IPS-NIHi11 (cell line): ENCODE results near the gene DZIP1.
"Not testable (repeated sequence)": the region's sequence is repeated elsewhere in the genome, so short reads cannot be mapped to it uniquely, and the experiment has no call there.

Experiments used
- DNase-seq: peaks from one replicate; pipeline ENCODE4 v3.0.0; 2012; ENCODE audit warnings: mixed read lengths, low spot score

DZIP1 gene

GRCh38 chr13:95644601-95645052 lies at the start of gene DZIP1:
Gene DZIP1 (minus strand): TSS chr13:95644706. CDS start chr13:95642029, 2,677 bp downstream.
- DNase-seq, result peak; percentile 84

DNA sequence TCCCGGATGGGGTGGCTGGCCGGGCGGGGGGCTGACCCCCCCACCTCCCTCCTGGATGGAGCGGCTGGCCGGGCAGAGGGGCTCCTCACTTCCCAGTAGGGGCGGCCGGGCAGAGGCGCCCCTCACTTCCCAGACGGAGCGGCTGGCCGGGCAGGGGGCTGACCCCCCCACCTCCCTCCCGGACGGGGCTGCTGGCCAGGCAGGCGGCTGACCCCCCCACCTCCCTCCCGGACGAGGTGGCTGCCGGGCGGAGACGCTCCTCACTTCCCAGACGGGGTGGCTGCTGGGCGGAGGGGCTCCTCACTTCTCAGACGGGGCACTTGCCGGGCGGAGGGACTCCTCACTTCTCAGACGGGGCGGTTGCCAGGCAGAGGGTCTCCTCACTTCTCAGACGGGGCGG lies 46.5 kb upstream of the DZIP1 start:
- DNase-seq, result not testable (repeated sequence)

- DNase-seq, result no peak
Observed at GRCh38 chr13:95689582-95689926, 45.0 kb upstream of the DZIP1 start.

- DNase-seq, result not testable (repeated sequence)
Observed at GRCh38 chr13:95684960-95685359, 40.5 kb upstream of the DZIP1 start.

DNA sequence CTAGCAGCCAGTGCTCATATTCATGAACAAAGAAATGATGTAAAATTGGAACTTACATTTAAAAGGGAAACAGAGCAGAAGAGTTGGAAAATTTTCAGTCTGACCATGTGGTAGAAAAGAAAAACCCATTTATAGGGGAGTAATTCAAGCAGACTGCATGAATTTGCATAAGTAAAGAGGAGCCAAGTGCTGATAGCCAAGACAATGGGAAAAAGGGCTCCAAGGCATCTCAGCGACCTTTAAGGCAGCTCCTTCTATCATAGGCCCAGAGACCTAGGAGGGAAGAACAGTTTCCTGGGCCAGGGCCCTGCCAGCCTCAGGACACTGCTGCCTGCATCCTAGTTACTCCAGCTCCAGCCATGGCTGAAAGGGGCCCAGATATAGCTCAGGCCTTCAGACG lies 39.9 kb upstream of the DZIP1 start:
- peak; percentile 39 for DNase-seq

DNA sequence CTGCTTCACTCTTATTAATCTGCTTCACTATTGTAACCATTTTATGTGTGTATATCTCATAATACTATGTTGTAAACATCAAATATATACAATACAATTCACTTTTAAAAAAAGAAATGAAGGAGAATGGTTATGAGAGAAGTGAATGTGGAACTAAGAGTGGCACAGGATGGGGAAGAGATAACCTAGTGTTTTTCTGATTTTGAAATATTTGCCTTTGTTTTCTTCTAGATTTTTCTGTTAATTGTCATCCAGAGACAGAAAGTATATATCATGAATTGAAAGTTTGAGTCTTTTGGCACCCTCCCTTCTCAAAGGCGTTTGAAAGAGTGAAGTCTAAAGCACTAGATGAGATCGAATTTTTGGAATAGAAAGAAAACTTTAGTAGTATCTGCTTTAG lies 35.2 kb upstream of the DZIP1 start:
- no peak for DNase-seq

GRCh38 chr13:95678967-95679366 lies 34.5 kb upstream of the DZIP1 start:
- DNase-seq, result no peak

- DNase-seq, result no peak
Observed at GRCh38 chr13:95677564-95678266, 33.2 kb upstream of the DZIP1 start.

DNA sequence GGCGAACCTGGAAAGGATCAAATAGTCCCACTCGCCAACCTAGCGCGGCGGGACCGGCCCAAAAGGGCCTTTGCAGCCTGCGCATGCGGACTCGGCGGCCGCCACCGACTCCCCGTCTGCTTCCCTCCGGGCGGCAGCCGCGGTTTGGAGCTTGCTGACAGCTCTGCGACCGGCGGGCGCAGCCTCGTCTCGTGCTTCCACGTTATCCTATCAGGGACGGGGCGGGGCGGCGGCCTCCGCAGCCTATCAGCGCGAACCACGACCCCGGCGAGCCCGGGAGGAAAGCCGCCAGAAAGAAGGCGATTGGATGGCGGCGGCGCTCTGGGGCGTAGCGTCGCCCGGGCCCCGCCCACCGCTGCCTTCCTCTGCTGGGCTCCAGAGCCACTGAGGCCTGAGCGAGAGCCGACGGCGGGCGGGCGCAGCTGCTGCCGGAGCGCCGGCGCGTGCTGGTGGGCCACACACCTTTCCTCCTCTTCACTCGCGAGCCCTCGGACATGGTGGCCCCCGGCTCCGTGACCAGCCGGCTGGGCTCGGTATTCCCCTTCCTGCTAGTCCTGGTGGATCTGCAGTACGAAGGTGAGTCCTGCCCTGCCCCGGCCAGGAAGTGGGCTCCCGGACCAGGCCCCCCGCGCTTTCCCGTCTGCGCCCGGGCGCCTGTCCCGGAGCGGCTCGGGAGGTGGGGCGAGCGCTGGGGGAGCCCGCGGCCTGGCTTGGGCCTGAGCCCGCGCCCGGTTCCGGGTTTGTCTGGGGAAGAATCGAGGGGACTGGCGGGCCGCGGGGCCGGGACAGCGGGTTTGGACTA lies 32.5 kb upstream of the DZIP1 start, which contains the start of gene DNAJC3:
Gene DNAJC3, plus strand, starts transcription at position 378 of the 802 bp plus-strand sequence. Its CDS starts 117 bp downstream, at position 495.
- peak; percentile 98 for DNase-seq

GRCh38 chr13:95676105-95676761 lies 31.7 kb upstream of the DZIP1 start:
- DNase-seq, result peak; percentile 43

GRCh38 chr13:95671597-95671996 lies 27.1 kb upstream of the DZIP1 start:
- no peak for DNase-seq

DNA sequence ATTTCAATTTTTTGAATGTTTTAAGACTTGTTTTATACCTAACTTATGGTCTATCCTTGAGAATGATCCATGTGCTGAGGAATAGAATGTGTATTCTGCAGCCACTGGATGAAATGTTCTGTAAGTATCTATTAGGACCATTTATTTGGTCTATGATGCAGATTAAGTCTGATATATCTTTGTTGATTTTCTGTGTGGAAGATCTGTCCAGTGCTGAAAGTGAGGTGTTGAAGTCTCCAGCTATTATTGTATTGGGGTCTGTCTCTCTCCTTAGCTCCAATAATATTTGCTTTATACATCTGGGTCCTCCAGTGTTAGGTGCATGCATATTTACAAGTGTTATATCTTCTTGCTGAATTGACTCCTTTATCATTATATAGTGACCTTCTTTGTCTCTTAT lies 22.7 kb upstream of the DZIP1 start:
- not testable (repeated sequence) for DNase-seq

- DNase-seq, result peak; percentile 26
Observed at GRCh38 chr13:95660981-95661581, 16.6 kb upstream of the DZIP1 start.

GRCh38 chr13:95659500-95659899 lies 15.0 kb upstream of the DZIP1 start:
- no peak for DNase-seq

GRCh38 chr13:95656386-95657015 lies 12.0 kb upstream of the DZIP1 start:
- no peak for DNase-seq

- no peak for DNase-seq
Observed at GRCh38 chr13:95652821-95653220, 8.3 kb upstream of the DZIP1 start.

DNA sequence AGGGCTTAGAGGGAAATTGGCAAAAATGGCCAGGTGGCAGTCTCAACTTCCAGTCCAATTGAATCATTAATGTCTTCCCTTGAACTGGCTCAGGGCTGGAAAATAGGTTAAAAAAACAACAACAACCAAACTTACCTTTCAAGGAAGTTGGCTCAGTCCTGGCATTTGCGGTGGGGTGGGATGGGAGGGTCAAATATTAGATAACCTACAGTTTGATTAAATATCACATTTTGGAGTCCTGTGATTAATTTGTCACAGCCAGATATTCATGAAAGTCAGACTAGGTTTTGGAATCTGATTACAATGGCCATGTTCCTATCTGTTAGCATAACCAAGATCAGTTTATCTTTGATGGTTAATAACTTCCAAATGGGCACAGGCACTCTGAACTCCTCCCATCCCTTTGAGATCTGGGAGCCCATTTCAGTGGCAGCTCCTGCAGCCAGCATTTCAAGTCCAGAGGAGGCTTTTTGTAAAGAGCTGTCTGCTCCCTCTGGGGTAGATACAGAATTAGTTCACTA lies 7.8 kb upstream of the DZIP1 start:
- DNase-seq, result no peak

- no peak for DNase-seq
Observed at GRCh38 chr13:95650696-95651095, 6.2 kb upstream of the DZIP1 start.

DNA sequence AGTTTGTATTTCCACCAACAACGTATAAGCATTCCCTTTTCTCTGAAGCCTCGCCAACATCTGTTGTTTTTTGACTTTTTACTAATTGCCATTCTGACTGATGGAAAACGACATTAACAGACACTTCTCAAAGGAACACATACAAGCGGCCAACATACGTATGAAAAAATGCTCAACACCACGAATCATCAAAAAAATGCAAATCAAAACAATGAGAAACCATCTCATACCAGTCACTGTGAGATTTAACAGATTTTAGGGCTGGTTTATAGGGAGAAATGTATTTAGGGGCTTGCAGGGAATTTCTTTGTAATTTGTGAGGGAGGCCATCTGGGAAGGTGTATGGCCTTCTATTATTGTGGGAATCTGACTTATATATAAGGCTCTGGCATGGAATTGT lies 2.8 kb upstream of the DZIP1 start:
- DNase-seq, result no peak

DNA sequence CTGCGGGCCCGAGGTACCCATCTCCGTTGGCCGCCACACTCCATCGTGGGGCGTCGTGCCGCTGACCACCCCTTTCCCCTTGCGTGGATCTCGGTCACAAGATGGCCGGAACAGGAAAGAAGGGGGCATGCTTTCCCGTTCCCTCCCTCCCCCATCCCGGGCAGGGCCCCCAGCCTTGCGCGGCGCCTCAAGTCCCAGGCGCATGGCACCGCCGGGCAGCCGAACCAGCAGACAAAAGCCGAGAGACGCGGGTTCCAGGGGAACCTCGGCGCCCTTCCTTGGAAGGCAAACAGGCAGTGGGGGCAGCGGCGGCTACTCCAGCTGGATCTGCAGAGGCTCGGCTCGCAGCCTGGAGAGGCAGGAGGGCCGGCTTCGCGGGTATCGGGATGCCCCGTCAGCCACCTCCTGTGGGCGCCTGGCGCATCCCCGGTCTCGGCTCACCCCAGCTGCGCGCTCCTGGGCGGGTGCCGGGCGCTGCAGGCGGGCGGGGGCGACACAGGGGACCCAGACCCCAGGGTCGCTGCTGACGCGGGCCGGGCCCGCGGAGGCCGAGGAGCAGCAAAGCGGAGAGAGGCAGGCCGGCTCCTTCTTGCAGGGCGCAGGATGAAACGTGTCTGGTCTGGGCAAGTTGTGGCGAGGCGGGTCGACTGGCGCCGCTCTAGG lies 439 bp downstream of the DZIP1 start:
- DNase-seq, result peak; percentile 39

DNA sequence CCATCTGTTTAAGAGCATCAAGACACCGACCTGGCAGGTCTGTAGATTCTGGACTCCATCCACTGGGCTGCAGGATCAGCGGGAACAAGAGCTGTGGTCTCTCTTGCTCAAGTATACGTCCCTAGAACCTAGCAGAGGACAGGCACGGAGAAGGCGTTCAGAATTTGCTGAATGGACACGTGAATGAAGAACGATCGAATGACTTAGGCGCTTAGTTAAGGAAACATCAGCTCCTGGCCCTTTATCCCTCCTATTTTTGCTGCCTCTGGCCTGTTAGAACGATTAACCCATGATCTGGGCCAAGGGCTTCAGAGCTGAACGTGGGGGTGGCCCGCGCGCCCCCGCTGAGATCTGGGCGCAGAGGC lies 953 bp downstream of the DZIP1 start:
- no peak for DNase-seq
